WTC11 (cell line): ENCODE data around the gene PCYOX1L. TPM values are rescaled to one million over a fixed set of nuclear protein-coding genes. Genes with fewer than 3 reads are reported as not detected.

ENCODE experiments used
- ATAC-seq: fragments of 200-7000 bp; cut with Tn5 transposase; 2 replicates; pipeline ENCODE4 v1.10.0; 2021; ENCODE audit warnings: mild to moderate bottlenecking, moderate library complexity
- CTCF ChIA-PET: fragments of 300-600 bp; sonication (Branson Sonifier 250); formaldehyde crosslinking; loops from one replicate; lab custom pipeline; 2021; ENCODE audit warnings: antibody characterized with exemption; lab: Charles Lee
- POLR2A ChIA-PET: fragments of 350-600 bp; sonication (Branson Sonifier 250); formaldehyde crosslinking; loops from one replicate; lab custom pipeline; 2021; ENCODE audit warnings: antibody characterized with exemption; lab: Charles Lee
- DNase-seq: peaks from one replicate; pipeline ENCODE4 v3.0.0; 2021; ENCODE audit warnings: low spot score
- H3K27ac Mint-ChIP-seq: 2 replicates; pipeline ENCODE4 v1.8.0; 2021; ENCODE audit warnings: mixed read lengths
- H3K27me3 Mint-ChIP-seq: 2 replicates; pipeline ENCODE4 v1.8.0; 2021; ENCODE audit warnings: low read depth, mild to moderate bottlenecking, moderate library complexity, mixed read lengths
- H3K36me3 Mint-ChIP-seq: 2 replicates; pipeline ENCODE4 v1.8.0; 2021; ENCODE audit warnings: mixed read lengths
- H3K4me1 Mint-ChIP-seq: 2 replicates; pipeline ENCODE4 v1.8.0; 2022; ENCODE audit warnings: mixed read lengths
- H3K4me3 Mint-ChIP-seq: 2 replicates; pipeline ENCODE4 v1.8.0; 2021; ENCODE audit warnings: mild to moderate bottlenecking, moderate library complexity, mixed read lengths
- H3K9me3 Mint-ChIP-seq: 2 replicates; pipeline ENCODE4 v1.8.0; 2021; ENCODE audit warnings: mixed read lengths
- ARID4B ChIP-seq: sonication (generic); formaldehyde crosslinking; IDR thresholded peaks from 2 replicates; pipeline ENCODE4 v1.8.0; 2023; ENCODE audit warnings: missing genetic modification reagents, mild to moderate bottlenecking, borderline replicate concordance
- CBFB ChIP-seq: sonication (generic); formaldehyde crosslinking; IDR thresholded peaks from 2 replicates; pipeline ENCODE4 v1.8.1; 2022; ENCODE audit warnings: mild to moderate bottlenecking, low read depth, missing genetic modification reagents
- GABPB1 ChIP-seq: sonication (generic); formaldehyde crosslinking; IDR thresholded peaks from 2 replicates; pipeline ENCODE4 v1.8.1; 2023; ENCODE audit warnings: mild to moderate bottlenecking, missing genetic modification reagents
- MLX ChIP-seq: sonication (generic); formaldehyde crosslinking; IDR thresholded peaks from 2 replicates; pipeline ENCODE4 v1.8.1; 2023; ENCODE audit warnings: mild to moderate bottlenecking, missing genetic modification reagents, moderate library complexity
- RELA ChIP-seq: sonication (generic); formaldehyde crosslinking; IDR thresholded peaks from 2 replicates; pipeline ENCODE4 v1.8.1; 2022; ENCODE audit warnings: missing genetic modification reagents, mild to moderate bottlenecking, borderline replicate concordance
- RORB ChIP-seq: fragments of 250-450 bp; sonication (Bioruptor Pico); IDR thresholded peaks from 2 replicates; pipeline ENCODE4 v1.9.0; 2021; ENCODE audit warnings: mild to moderate bottlenecking
- TCF7 ChIP-seq: sonication (generic); formaldehyde crosslinking; IDR thresholded peaks from 2 replicates; pipeline ENCODE4 v1.8.0; 2022; ENCODE audit warnings: mild to moderate bottlenecking, low read depth, missing genetic modification reagents, moderate library complexity
- TEAD4 ChIP-seq: sonication (generic); formaldehyde crosslinking; IDR thresholded peaks from 2 replicates; pipeline ENCODE4 v1.8.0; 2022; ENCODE audit warnings: mild to moderate bottlenecking, missing genetic modification reagents
- ZBTB43 ChIP-seq: sonication (generic); formaldehyde crosslinking; IDR thresholded peaks from 2 replicates; pipeline ENCODE4 v1.8.1; 2023; ENCODE audit warnings: mild to moderate bottlenecking, missing genetic modification reagents
- total RNA-seq: library from RNA; stranded (reverse); gene quantifications from 3 replicates; pipeline ENCODE4 v1.2.3, GENCODE V29; 2021
- TF ChIP-seq, protein P1 (sequence below): sonication (generic); formaldehyde crosslinking; IDR thresholded peaks from 2 replicates; pipeline ENCODE4 v1.8.0; 2023; ENCODE audit warnings: mild to moderate bottlenecking, missing genetic modification reagents
- TF ChIP-seq, protein P2 (sequence below): sonication (generic); formaldehyde crosslinking; IDR thresholded peaks from 2 replicates; pipeline ENCODE4 v1.8.0; 2022; ENCODE audit warnings: mild to moderate bottlenecking, missing genetic modification reagents
- TF ChIP-seq, protein P3 (sequence below): fragments of 250-450 bp; sonication (Bioruptor Pico); IDR thresholded peaks from 2 replicates; pipeline ENCODE4 v1.9.0; 2021; ENCODE audit warnings: moderate library complexity, mild to moderate bottlenecking, inconsistent platforms, borderline replicate concordance

The PCYOX1L gene
- total RNA-seq, 1 experiment from 2014 or later = 8.1 TPM

- TF ChIP-seq, protein P1, sequence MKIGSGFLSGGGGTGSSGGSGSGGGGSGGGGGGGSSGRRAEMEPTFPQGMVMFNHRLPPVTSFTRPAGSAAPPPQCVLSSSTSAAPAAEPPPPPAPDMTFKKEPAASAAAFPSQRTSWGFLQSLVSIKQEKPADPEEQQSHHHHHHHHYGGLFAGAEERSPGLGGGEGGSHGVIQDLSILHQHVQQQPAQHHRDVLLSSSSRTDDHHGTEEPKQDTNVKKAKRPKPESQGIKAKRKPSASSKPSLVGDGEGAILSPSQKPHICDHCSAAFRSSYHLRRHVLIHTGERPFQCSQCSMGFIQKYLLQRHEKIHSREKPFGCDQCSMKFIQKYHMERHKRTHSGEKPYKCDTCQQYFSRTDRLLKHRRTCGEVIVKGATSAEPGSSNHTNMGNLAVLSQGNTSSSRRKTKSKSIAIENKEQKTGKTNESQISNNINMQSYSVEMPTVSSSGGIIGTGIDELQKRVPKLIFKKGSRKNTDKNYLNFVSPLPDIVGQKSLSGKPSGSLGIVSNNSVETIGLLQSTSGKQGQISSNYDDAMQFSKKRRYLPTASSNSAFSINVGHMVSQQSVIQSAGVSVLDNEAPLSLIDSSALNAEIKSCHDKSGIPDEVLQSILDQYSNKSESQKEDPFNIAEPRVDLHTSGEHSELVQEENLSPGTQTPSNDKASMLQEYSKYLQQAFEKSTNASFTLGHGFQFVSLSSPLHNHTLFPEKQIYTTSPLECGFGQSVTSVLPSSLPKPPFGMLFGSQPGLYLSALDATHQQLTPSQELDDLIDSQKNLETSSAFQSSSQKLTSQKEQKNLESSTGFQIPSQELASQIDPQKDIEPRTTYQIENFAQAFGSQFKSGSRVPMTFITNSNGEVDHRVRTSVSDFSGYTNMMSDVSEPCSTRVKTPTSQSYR (CRISPR knock-in tag) = no peak
- TF ChIP-seq, protein P2, sequence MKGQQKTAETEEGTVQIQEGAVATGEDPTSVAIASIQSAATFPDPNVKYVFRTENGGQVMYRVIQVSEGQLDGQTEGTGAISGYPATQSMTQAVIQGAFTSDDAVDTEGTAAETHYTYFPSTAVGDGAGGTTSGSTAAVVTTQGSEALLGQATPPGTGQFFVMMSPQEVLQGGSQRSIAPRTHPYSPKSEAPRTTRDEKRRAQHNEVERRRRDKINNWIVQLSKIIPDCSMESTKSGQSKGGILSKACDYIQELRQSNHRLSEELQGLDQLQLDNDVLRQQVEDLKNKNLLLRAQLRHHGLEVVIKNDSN (CRISPR knock-in tag) = no peak
- no peak for TF ChIP-seq GABPB1
Measured at GRCh38 chr5:149383399-149383798, 25.6 kb downstream of the PCYOX1L start (continued).

DNA sequence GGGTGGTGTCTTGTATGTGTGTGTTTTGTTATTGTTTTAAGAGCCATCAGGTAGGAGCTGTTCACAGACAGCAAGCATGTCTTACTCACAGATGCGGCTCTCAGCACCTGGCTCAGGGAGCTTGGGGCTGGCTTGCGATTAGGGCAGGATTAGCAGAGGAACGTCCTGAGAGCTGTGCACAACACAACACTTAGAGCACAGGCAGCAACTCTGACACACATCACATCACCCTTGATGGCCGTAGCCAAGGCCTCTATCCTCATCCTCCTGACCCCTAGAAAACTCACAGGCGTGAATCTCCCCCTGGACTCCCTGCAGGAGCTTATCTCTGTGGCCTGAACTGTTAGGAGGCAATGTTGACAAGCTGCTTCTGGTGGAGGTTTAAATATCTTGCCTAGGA is 28.3 kb downstream of the PCYOX1L start:
- peaks cover 9% of the 10 kb centered on the region for H3K4me1 Mint-ChIP-seq
- H3K36me3 Mint-ChIP-seq = no peaks in the 10 kb centered on the region
- H3K9me3 Mint-ChIP-seq = peaks cover 5% of the 10 kb centered on the region
- POLR2A ChIA-PET = interaction anchor here (0.5 to 1.2 kb wide), 2 partner anchors 19 to 41 kb away, joined by 3 to 4 read pairs; partner anchors contain the start of gene GRPEL2
- TF ChIP-seq MLX (no peak), TEAD4 (CRISPR knock-in tag) (no peak), RELA (no peak), TCF7 (CRISPR knock-in tag) (no peak), ZBTB43 (CRISPR knock-in tag) (no peak), CBFB (CRISPR knock-in tag) (no peak), ARID4B (no peak), RORB (CRISPR knock-in tag) (no peak)
- TF ChIP-seq, protein P3, sequence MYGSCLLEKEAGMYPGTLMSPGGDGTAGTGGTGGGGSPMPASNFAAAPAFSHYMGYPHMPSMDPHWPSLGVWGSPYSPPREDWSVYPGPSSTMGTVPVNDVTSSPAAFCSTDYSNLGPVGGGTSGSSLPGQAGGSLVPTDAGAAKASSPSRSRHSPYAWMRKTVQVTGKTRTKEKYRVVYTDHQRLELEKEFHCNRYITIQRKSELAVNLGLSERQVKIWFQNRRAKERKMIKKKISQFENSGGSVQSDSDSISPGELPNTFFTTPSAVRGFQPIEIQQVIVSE (CRISPR knock-in tag) = no peak
- TF ChIP-seq, all 79 proteins: peak for 0
- DNase-seq (no peak), ATAC-seq (no peak)
- Mint-ChIP-seq H3K27ac (no peak overlapping the region), H3K4me3 (no peak overlapping the region), H3K27me3 (no peaks in the 10 kb centered on the region)
- CTCF ChIA-PET = interaction anchor here (0.9 to 4.1 kb wide), 8 partner anchors 15 to 179 kb away, joined by 3 to 27 read pairs (median 5); no protein-coding TSS in a partner anchor
